DMS53 treated with DMSO at 0.1 percent for 48 hours (cell line): ENCODE measurements around the gene MAN2A2.

Experiments
- DNase-seq: peaks from one replicate; lab custom pipeline; 2025; ENCODE audit not compliant: unreplicated experiment; lab: John Stamatoyannopoulos, UW

MAN2A2 gene

DNA sequence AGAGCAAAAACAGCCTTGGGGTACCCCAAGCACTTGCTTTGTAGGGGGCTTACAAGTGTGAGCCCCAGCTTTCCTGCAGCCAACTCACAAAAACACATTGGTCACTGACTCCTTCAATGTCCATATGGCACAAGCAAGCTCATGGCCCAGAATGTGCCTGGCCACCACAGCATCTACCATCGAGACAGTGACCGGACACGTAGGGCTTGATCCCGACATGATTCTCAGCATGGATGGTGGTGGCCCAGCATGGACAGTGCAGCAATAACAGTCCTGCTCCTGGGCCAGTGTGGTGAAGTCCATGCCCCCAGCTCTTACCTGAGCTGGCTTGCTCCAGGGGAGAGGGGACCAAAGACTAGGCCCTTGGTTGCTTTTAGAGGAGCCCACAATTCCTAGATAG is 37.9 kb downstream of the MAN2A2 start:
- DNase-seq, result no peak

DNA sequence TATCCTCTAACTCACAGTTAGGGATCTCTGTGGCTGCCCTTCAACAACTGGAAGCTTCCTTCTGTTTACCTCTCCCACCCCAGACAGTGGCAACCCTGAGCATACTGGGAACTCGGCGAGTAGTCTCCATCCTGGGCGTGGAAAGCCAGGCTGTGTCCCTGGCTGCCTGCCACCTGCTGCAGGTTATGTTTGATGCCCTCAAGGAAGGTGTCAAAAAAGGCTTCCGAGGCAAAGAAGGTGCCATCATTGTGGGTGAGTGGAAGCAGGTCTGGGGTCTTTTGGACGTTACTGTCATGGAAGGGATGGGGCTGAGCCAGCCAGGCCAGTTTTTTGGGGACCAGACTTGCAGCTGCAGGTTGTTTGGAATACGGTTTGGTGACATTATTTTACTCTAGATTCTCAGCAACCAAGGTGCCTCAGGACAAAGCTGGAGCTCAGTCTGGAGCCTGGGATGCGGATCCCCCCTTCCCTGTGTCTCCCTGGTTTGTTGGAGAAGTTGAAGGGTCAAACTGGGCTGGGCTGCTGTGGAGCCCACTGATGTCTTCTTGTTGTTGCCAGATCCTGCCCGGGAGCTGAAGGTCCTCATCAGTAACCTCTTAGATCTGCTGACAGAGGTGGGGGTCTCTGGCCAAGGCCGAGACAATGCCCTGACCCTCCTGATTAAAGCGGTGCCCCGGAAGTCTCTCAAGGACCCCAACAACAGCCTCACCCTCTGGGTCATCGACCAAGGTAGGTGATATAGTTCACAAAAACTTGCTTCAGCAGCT is 39.4 kb downstream of the MAN2A2 start:
- no peak for DNase-seq

DNA sequence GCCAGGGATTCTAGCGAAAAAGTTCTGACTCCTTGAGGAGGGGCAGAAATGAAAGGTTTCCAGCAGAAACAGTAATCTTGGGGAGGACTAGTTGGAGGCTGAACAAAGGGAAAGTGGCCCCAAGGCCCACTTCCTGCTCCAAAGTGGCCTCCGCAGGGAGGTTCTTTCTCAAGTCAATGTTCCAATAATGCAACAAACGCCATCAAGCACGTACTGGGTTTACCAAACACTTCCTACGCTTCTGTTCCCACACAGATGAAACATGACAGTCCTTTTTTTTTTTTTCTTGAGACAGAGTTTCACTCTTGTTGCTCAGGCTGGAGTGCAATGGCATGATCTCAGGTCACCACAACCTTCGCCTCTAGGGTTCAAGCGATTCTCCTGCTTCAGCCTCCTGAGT is 42.0 kb downstream of the MAN2A2 start:
- no peak for DNase-seq

DNA sequence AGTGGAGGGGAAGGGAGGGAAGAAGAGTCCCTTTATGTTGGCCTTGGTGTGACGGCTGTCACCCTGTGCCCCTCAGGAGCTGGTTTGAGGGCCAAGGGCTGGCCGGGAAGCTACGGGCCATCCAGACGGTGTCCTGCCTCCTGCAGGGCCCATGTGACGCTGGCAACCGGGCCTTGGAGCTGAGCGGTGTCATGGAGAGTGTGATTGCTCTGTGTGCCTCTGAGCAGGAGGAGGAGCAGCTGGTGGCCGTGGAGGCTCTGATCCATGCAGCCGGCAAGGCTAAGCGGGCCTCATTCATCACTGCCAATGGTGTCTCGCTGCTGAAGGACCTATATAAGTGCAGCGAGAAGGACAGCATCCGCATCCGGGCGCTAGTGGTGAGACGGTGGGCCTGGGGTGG is 43.4 kb downstream of the MAN2A2 start:
- DNase-seq, result no peak

DNA sequence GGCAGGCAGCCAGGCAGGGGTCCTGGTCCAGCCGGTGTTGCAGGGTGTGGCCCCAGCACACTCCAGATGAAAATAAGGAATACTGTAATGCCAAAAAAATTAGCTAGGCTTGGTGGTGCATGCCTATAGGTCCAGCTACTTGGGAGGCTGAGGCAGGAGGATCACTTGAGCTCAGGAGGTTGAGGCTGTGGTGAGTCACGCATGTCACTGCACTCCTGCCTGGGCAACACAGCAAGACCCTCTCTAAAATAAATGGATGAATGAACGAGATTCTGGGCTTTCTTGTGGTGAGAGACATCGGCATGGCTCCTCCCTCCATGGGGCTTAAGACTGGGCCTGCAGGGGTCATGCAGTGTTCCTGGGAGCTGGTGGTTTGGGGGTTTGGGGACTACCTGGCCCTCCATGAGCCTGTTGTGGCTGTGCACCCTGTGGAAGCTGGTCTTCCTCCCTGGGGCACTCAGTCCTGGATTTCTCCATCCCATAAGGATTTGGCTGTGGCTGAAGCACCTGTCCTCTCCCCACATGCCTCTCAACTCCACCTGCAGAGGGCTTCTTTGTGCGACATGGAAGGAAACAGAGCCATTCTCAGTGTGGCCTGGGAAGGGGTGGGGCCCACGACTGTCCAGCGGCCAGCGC is 44.0 kb downstream of the MAN2A2 start:
- DNase-seq, result no peak

DNA sequence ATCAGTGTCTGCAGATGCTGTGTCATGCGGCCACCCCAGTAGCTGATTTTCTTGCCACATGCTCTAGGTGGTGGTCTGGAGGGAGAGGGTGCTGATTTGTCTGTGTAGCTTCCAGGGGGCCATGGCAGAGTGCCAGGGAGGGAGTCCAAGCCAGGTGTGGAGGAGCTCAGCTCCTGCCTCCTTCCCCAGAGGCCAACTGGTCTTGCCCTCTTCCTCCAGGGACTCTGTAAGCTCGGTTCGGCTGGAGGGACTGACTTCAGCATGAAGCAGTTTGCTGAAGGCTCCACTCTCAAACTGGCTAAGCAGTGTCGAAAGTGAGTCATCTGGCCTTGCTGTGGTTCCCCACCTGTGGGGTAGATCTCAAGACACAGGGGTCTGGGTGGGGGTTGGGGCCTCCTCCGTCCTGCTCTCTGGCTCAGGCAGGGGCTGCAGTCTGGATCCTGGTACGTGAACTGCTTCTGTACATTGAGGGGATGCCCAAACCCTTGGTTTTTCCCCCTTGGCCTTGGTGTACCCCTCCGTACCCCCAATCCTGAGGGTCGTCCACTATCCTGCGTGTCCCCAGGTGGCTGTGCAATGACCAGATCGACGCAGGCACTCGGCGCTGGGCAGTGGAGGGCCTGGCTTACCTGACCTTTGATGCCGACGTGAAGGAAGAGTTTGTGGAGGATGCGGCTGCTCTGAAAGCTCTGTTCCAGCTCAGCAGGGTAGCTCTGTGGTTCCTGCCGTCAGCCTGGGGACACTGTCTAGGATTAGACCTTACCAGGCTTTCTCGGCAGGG is 44.7 kb downstream of the MAN2A2 start:
- DNase-seq, result no peak

DNA sequence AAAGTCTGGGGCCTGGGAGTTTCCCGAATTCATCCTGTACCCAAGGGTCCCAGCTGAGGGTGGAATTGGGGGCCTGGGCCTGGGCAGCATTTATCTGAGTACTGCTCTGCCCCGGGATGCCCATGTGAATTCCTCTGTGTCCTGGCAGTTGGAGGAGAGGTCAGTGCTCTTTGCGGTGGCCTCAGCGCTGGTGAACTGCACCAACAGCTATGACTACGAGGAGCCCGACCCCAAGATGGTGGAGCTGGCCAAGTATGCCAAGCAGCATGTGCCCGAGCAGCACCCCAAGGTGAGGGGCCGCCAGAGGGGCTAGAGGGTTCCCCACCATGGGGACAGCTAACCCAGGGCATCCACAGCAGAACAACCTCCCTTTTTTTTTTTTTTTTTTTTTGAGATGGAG is 45.4 kb downstream of the MAN2A2 start:
- no peak for DNase-seq

DNA sequence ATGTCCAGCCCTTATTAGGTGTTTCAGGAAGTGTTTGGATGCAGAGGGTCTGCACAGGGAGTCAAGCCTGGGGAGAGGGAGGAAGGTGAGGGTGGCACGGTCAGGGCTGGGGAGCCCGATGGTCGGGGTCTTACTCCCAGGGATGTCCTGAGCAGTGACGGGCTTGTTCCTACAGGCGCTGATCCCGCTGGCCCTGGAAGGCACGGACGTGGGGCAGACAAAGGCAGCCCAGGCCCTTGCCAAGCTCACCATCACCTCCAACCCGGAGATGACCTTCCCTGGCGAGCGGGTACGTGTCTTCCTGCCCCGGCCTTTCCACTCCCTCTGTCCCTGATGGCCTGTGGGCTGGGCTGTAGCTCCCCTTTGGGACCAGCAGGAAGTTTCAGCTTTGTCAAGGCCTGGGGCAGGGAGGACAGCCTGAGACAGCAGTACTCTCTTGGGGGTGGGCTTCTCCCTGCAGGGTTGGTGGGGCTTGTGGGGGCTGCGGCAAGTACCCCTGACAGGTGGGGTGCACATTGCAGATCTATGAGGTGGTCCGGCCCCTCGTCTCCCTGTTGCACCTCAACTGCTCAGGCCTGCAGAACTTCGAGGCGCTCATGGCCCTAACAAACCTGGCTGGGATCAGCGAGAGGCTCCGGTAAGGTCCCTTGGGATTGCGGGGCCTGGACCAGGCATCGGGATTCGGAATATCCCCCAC is 47.0 kb downstream of the MAN2A2 start:
- DNase-seq, result no peak

DNA sequence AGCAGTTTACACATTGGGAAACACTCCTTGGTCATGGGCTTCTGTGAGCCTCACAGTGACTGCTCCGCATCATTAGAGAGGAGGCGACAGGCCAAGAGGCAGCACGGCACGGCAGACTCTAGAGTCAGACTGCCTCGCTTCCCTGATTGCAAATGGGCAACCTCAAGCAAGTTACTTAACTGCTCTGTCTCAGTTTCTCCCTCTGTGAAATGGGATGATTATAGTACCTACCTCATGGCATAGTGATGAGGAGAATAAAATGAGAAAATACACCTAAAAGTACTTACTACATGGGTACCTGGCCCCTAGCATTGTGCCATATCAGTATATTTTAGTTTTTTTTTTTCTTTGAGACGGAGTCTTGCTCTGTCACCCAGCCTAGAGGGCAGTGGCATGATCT is 47.6 kb downstream of the MAN2A2 start:
- DNase-seq, result no peak

DNA sequence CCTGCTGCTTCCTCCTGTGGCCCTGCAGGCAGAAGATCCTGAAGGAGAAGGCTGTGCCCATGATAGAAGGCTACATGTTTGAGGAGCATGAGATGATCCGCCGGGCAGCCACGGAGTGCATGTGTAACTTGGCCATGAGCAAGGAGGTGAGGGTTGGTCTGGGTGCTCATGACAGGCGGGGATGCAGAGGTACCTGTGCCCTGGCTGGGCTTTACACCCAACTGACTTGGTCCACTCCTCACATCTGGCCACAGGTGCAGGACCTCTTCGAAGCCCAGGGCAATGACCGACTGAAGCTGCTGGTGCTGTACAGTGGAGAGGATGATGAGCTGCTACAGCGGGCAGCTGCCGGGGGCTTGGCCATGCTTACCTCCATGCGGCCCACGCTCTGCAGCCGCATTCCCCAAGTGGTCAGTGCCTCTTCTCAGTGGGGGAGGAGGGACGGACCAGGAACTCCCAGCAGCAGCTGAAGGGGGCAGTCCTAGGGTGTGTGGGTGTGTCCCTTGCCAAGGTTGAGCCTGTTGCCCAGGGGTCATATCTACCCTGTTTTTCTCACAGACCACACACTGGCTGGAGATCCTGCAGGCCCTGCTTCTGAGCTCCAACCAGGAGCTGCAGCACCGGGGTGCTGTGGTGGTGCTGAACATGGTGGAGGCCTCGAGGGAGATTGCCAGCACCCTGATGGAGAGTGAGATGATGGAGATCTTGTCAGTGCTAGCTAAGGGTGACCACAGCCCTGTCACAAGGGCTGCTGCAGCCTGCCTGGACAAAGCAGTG is 50.0 kb downstream of the MAN2A2 start:
- DNase-seq, result no peak

DNA sequence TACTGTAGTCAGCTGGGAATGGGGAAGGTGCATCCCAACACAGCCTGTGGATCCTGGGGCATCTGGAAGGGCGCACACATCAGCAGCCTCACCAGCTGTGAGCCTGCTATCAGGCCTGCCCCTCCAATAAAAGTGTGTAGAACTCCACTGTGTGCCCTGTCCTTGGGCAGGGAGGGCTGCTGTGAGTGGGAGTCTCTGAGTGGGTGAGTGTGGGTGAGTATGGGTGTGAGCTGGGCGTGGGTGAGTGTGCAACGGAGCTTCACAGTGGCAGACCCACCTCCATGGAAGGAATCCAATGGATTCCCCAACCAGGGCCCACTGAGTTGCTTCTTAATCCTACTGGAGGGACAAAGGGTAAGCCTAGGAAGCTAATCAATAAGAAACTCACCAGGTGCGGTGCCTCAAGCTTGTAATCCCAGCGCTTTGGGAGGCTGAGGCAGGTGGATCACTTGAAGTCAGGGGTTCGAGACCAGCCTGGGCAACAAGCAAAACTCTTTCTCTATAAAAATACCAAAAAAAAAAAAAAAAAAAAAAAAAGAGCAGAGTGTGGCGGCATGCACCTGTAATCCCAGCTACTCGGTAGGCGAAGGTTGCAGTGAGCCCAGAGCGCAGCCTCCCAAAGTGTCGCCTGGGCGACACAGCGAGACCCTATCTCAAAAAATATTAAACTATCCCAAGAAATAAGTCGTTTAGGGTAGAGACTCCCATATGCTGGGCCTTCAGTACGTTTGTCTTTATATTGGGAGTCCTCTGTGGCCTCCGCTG is 51.0 kb downstream of the MAN2A2 start:
- no peak for DNase-seq

DNA sequence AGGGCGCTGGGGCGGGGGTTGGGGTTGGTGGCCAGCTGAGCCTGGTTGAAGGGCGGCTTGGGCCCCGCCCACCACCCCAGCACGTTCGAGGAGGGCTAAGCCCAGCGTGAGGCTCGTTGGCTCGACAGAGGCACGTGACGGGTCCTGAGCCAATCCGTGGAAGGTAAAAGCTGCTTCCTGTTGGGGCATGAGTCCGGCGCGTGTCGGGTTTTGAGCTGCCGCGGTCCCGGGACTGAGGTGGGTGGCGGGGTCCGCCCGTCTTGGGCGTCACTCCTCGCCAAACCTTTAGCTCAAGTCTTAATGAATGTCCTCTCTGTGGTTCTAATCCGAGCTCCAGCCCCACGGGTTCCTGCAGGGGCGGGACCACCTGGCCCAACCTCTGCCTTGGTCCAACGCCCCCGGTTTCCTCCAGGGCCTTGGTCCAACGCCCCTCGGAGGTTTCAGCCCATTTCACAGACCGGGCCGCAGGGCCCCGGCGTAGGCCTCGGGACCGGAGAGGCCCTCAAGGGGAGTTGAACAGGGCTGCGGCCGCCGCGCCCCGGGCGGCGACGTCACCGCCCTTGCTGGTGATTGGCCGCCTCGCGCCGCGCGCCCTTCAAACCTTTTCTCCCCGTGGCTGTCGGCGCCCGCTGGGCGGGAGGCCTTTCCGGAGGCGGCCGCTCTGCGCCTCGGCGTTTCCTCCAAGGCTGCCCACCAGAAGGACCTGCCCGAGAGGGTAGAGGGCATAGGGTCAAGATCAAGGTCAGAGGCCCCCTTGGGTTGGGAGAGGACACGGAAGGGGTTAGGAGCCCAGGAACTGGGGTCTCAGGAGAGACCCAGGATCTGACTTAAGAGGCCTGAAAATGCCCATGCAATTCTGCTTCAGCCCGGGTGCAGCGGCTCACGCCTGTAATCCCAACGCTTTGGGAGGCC is 51.9 kb downstream of the MAN2A2 start, which contains the start of gene RCCD1:
RCCD1 (plus strand) TSS at position 173 of the 912 bp plus-strand sequence. CDS start 1,851 bp downstream, outside the sequence.
- peak; percentile 90 for DNase-seq

DNA sequence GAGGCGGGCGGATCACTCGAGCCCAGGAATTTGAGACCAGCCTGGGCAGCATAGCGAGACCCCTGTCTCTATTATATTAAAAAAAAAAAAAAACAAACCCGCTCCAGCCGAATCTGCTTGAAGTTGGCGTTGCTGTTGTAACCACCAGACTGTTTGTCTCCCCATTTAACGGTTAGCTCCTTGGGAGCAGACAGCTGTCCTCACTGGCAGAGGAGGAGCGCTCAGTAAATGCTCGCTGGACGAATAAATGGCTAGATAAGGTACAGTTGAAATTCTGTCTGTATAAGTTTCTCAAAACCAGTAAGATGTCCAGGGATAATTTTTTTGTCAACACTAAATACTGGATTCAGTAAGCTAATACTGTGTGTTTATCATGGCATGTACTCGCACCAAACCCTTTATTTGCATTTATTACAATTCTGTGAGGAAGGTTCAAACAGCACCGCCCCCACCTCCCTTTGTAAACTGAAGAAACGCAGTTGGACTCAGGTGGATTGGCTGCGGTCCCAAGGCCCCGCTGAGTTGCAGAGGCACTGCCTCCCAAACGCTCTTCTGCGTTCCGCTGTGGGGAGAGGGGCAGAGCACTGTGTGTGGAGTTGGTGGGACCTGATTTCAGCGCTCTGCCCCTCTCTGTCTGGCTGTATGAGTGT is 52.6 kb downstream of the MAN2A2 start:
- peak; percentile 9 for DNase-seq

DNA sequence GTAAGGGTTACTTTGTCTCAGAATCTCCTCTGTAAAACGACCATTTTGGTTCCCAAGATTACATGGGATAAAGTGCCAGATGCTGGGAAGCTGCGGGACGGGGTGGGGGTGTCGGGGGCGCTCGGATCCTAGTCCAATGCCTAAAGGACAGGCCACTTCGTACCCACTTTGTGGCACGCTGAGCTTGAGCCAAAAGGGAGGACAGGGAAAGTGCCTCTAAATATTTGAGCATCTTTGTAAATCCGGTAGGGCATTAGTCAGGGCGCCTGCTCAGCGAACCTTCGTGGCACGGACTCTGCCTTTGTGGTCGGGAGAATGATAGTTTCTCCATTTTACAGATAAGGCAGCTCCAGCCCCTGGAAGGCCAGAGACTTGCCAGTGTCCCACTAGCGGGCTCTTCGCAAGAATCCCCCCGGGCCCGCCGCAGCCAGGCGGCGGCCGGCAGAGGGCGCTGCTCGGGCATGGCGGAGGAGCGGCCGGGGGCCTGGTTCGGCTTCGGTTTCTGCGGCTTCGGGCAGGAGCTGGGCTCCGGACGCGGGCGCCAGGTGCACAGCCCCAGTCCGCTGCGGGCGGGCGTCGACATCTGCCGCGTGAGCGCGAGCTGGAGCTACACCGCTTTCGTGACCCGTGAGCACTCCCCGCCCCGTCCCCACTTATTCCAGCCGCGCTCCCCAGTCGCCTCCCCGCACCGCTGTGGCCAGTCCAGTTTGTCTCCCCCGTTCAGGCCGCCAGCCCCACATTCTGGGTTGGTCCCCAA is 53.4 kb downstream of the MAN2A2 start:
- DNase-seq, result peak; percentile 38

DNA sequence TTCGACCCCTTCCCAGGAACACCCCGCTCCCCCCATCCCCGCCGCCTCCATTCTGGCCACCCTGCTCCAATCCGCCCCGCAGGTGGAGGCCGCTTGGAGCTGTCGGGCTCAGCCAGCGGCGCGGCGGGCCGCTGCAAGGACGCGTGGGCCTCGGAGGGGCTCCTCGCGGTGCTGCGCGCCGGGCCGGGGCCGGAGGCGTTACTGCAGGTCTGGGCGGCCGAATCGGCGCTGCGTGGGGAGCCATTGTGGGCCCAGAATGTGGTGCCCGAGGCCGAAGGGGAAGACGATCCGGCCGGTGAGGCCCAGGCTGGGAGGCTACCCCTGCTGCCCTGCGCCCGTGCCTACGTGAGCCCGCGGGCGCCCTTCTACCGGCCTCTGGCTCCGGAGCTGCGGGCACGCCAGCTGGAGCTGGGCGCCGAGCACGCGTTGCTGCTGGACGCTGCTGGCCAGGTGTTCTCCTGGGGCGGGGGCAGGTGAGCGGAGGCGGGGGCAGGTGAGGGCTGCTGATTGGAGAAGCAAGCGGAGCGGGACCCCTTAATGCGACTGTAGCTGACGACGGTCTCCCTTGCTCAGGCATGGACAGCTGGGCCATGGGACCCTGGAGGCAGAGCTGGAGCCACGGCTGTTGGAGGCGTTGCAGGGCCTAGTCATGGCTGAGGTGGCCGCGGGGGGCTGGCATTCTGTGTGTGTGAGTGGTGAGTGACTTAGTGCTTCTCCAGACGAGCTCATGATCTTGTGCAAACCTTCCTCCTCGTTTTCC is 54.1 kb downstream of the MAN2A2 start:
- DNase-seq, result no peak

DNA sequence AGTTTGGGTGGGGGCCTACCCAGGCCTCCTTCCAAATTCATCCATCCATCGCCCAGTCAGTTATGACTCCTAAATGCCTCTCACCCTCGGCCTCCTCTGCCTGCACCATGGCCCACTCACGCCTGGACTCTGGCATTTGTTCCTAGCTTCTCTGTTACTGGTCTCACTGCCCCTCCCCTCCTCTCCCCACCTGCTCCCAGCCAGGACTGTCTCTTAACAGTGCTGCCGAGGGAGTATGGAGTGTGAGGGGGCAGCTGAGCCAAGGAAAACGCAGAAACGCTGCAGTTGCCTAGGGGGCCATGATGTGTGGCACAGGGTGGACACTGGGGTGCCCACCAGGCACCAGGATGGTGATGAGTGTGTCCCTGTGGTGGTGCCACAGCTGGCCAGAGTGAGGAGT is 54.7 kb downstream of the MAN2A2 start:
- DNase-seq, result no peak
